Chondrocyte (in vitro differentiated cells): ENCODE data around the gene ENKD1. TPM values are rescaled to one million over a fixed set of nuclear protein-coding genes. Genes with fewer than 3 reads are reported as not detected.

Source experiments
- DNase-seq: peaks from one replicate; pipeline ENCODE4 v3.0.0; 2021; ENCODE audit warnings: mixed read lengths, low spot score
- H3K27ac Mint-ChIP-seq: one replicate; pipeline ENCODE4 v1.8.0; 2021; ENCODE audit warnings: mild to moderate bottlenecking, moderate library complexity, mixed read lengths; ENCODE audit not compliant: unreplicated experiment
- H3K27me3 Mint-ChIP-seq: 2 replicates; pipeline ENCODE4 v1.8.0; 2021; ENCODE audit warnings: low read depth, mixed read lengths
- H3K36me3 Mint-ChIP-seq: 2 replicates; pipeline ENCODE4 v1.8.0; 2021; ENCODE audit warnings: low read depth, mixed read lengths
- H3K4me1 Mint-ChIP-seq: 2 replicates; pipeline ENCODE4 v1.8.0; 2021; ENCODE audit warnings: low read depth, mild to moderate bottlenecking, mixed read lengths
- H3K4me3 Mint-ChIP-seq: one replicate; pipeline ENCODE4 v1.8.0; 2021; ENCODE audit warnings: mild to moderate bottlenecking, moderate library complexity, mixed read lengths; ENCODE audit not compliant: unreplicated experiment
- H3K9me3 Mint-ChIP-seq: 2 replicates; pipeline ENCODE4 v1.8.0; 2021; ENCODE audit warnings: low read depth, mixed read lengths
- total RNA-seq: library from RNA; stranded (reverse); gene quantifications from 3 replicates; pipeline ENCODE4 v1.2.1, GENCODE V29; 2021
- TF ChIP-seq, protein P1 (sequence below): fragments of 200-600 bp; sonication (generic); IDR thresholded peaks from 2 replicates; pipeline ENCODE4 v1.5.0; 2021; ENCODE audit warnings: antibody characterized with exemption, mild to moderate bottlenecking, moderate library complexity

ENKD1 gene
- total RNA-seq, 1 donor from 2014 or later = 6.4 TPM

DNA sequence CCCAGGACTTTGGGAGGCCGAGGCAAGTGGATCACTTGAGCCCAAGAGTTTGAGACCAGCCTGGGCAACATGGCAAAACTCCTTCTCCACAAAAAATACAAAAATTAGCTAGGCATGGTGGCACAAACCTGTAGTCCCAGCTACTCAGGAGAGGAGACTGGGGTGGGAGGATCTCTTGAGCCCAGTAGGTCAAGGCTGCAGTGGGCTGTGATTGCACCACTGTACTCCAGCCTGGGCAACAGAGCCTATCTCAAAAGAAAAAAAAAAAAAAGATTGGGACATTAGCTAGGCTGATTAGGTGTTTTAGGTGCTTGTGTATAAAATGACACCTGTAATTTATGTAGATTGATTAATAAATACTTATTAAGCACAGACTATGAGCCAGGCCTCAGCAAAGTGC, 42.5 kb upstream of the ENKD1 start:
- Mint-ChIP-seq H3K9me3 (no peaks in the 10 kb centered on the region), H3K27me3 (no peaks in the 10 kb centered on the region), H3K36me3 (peaks cover 2% of the 10 kb centered on the region), H3K4me3 (no peak overlapping the region), H3K4me1 (peaks cover 3% of the 10 kb centered on the region), H3K27ac (no peak overlapping the region)
- no peak for DNase-seq
- TF ChIP-seq, protein P1, sequence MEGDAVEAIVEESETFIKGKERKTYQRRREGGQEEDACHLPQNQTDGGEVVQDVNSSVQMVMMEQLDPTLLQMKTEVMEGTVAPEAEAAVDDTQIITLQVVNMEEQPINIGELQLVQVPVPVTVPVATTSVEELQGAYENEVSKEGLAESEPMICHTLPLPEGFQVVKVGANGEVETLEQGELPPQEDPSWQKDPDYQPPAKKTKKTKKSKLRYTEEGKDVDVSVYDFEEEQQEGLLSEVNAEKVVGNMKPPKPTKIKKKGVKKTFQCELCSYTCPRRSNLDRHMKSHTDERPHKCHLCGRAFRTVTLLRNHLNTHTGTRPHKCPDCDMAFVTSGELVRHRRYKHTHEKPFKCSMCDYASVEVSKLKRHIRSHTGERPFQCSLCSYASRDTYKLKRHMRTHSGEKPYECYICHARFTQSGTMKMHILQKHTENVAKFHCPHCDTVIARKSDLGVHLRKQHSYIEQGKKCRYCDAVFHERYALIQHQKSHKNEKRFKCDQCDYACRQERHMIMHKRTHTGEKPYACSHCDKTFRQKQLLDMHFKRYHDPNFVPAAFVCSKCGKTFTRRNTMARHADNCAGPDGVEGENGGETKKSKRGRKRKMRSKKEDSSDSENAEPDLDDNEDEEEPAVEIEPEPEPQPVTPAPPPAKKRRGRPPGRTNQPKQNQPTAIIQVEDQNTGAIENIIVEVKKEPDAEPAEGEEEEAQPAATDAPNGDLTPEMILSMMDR = no peak

DNA sequence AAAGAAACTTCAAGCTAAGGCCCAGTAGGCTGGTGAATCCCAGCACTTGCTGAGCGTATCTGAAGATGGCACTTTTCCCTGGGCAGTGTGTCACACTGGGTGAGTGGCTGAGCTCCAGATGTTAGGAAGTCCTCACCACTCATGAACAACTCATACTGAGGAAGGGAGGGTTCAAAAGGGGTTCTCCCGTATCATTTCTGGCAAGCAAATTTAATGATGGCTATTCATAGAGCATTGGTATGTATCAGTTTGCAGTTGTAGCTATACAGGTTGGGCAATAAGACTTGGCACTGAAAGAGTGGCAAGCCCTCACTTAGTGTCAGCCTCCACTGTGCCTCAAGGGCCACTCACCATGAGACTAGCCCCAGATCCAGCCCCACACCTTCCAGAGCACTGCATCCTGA, 41.8 kb upstream of the ENKD1 start:
- Mint-ChIP-seq H3K4me3 (no peak overlapping the region), H3K27ac (no peak overlapping the region), H3K36me3 (peaks cover 2% of the 10 kb centered on the region), H3K27me3 (no peaks in the 10 kb centered on the region), H3K4me1 (peaks cover 9% of the 10 kb centered on the region), H3K9me3 (no peaks in the 10 kb centered on the region)
- TF ChIP-seq, protein P1 = no peak
- no peak for DNase-seq

DNA sequence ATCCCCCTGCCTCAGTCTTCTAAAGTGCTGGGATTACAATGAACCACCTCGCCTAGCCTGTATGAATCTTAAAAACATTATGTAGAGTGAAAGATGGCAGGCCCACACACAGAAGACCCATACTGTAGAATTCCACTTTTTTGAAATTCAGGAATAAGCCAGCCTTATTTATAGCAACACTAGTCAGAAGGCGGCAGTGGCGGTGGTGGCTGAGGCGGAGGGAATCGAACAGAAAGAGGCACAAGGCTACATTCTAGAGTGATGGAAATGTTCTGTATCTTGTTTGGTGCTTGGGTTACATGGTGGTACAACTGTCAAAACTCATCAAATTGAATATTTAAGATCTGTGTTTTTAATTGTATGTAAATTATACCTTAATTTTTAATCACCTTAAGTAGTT, 41.2 kb upstream of the ENKD1 start:
- H3K27ac Mint-ChIP-seq = no peak overlapping the region
- no peaks in the 10 kb centered on the region for H3K27me3 Mint-ChIP-seq
- H3K4me1 Mint-ChIP-seq = peaks cover 11% of the 10 kb centered on the region
- no peak overlapping the region for H3K4me3 Mint-ChIP-seq
- TF ChIP-seq, protein P1 = no peak
- no peak for DNase-seq
- peaks cover 2% of the 10 kb centered on the region for H3K36me3 Mint-ChIP-seq
- no peaks in the 10 kb centered on the region for H3K9me3 Mint-ChIP-seq

DNA sequence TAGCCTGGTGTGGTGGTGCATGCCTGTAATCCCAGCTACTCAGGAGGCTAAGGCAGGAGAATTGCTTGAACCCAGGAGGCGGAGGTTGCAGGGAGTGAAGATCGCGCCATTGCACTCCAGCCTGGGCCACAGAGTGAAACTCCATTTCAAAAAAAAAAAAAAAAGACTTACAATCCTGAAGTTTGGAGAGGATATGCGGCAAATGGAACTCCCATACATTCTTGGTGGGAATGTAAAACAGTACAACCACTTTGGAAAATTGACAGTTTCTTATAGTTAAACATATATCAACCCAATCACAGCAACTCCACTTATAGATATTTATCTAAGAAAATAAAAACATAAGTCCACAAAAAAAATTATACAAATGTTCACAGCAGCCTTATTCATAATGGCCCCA, 40.7 kb upstream of the ENKD1 start:
- H3K36me3 Mint-ChIP-seq = peaks cover 2% of the 10 kb centered on the region
- DNase-seq = no peak
- H3K4me3 Mint-ChIP-seq = no peak overlapping the region
- H3K27ac Mint-ChIP-seq = no peak overlapping the region
- no peaks in the 10 kb centered on the region for H3K9me3 Mint-ChIP-seq
- H3K4me1 Mint-ChIP-seq = peaks cover 11% of the 10 kb centered on the region
- H3K27me3 Mint-ChIP-seq = no peaks in the 10 kb centered on the region
- TF ChIP-seq, protein P1 = no peak

DNA sequence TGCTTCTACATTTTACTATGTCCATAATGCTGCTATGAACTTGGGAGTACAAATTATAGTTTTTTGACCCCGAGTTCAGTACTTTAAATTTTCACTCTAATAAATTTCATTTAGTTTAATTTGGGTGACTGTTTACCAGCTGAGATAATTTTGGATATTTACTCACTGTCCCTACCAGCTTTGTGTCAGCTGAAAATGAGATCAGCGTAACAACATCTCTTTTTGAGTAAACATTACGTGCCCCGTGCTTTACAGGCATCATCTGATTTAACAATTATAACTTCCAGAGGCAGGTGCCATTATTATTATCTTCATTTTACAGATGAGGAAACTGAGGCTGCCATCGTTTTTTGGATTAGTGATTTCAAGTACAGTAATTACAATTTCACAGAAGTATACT, 37.6 kb upstream of the ENKD1 start:
- Mint-ChIP-seq H3K36me3 (no peaks in the 10 kb centered on the region), H3K27me3 (no peaks in the 10 kb centered on the region), H3K4me3 (no peak overlapping the region), H3K4me1 (peaks cover 11% of the 10 kb centered on the region), H3K9me3 (no peaks in the 10 kb centered on the region), H3K27ac (no peak overlapping the region)
- TF ChIP-seq, protein P1 = no peak
- DNase-seq = no peak
